Measurements from ENCODE around the gene DNAJB2.
A peak's percentile ranks its signal among the peaks of the same experiment; 100 is the strongest.

Gene DNAJB2

DNA sequence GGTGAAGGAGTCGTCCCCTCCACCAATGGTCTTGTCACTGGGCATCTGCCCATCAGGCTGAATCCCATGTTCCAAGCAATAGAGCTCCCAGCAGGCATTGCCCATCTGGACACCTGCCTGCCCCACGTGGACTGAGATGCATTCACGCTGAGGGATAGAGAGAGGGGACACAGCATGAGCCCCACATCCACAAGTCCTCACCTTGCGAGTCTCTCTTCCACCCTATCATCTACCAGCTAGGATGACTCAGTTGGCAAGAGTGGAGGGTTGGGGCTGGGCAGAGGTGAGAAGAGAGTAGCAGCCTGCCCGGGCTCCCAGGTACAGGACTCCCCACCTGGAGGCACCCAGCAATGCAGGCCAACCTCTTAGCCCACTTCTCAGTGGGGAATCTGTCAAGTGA is 27.1 kb upstream of the DNAJB2 start:
- Histone ChIP-seq H3K27ac (replicated peaks) (peak overlapping the region; percentile 74), H3K27me3 (ENCODE audit: insufficient read depth, poor library complexity, severe bottlenecking) (no peaks in the 10 kb centered on the region), H3K4me3 (replicated peaks; ENCODE audit: insufficient read depth, low read length) (peak overlapping the region; percentile 79)
- no peak for TF ChIP-seq REST (IDR thresholded peaks at IDR 0.05; ENCODE audit: insufficient replicate concordance, low read depth)
- no peak for TF ChIP-seq CTCF (IDR thresholded peaks at IDR 0.05; ENCODE audit: insufficient read depth, low read length)
- no peak for TF ChIP-seq SPI1 (IDR thresholded peaks at IDR 0.05; ENCODE audit: borderline replicate concordance, low read depth)
- TF ChIP-seq GABPA (IDR thresholded peaks at IDR 0.05; ENCODE audit: low read depth): no peak
- no peak for TF ChIP-seq POLR2AphosphoS5 (IDR thresholded peaks at IDR 0.05; ENCODE audit: low read depth)
- DNase-seq (ENCODE audit: low read depth in 1 of 2, low spot score in 1 of 2): no peak

DNA sequence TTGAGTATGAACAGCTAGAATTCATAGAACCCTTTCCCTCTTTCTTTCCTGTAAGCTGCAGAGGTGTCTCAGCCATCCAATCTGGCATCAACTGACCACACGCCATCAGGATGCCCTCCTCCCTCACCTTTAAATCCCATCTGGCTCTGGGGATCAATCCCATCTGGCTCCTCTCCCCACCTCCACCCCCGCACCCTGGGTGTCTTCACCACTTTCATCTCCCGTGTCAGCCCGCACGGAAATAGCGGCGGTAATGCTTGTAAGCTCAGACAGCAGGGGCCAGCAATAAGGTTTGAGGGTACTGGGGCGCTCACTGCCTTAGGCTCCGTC is 26.6 kb upstream of the DNAJB2 start:
- Histone ChIP-seq H3K27ac (replicated peaks) (peak overlapping the region; percentile 74), H3K4me3 (replicated peaks; ENCODE audit: insufficient read depth, low read length) (peak overlapping the region; percentile 79), H3K27me3 (ENCODE audit: insufficient read depth, poor library complexity, severe bottlenecking) (no peaks in the 10 kb centered on the region)
- DNase-seq (ENCODE audit: low read depth in 1 of 2, low spot score in 1 of 2): no peak
- TF ChIP-seq CTCF (IDR thresholded peaks at IDR 0.05; ENCODE audit: insufficient read depth, low read length) (no peak), SPI1 (IDR thresholded peaks at IDR 0.05; ENCODE audit: borderline replicate concordance, low read depth) (no peak), REST (IDR thresholded peaks at IDR 0.05; ENCODE audit: insufficient replicate concordance, low read depth) (no peak), POLR2AphosphoS5 (IDR thresholded peaks at IDR 0.05; ENCODE audit: low read depth) (no peak), GABPA (IDR thresholded peaks at IDR 0.05; ENCODE audit: low read depth) (no peak)

GRCh38 chr2:219252900-219253752 is 26.0 kb upstream of the DNAJB2 start, which contains the start of gene TUBA4B:
TSS of gene TUBA4B (plus strand) at chr2:219253243. CDS start at chr2:219253408, 165 bp downstream.
- Histone ChIP-seq H3K27ac (replicated peaks) (peak within 1 kb of the TSS; percentile 74), H3K27me3 (ENCODE audit: insufficient read depth, poor library complexity, severe bottlenecking) (no peaks in the 10 kb centered on the region), H3K4me3 (replicated peaks; ENCODE audit: insufficient read depth, low read length) (peak within 1 kb of the TSS; percentile 79)
- TF ChIP-seq POLR2AphosphoS5 (IDR thresholded peaks at IDR 0.05; ENCODE audit: low read depth) (no peak), GABPA (IDR thresholded peaks at IDR 0.05; ENCODE audit: low read depth) (0 out of 2 replicates have a peak, but pooled peaks have one; percentile 22), CTCF (IDR thresholded peaks at IDR 0.05; ENCODE audit: insufficient read depth, low read length) (no peak), REST (IDR thresholded peaks at IDR 0.05; ENCODE audit: insufficient replicate concordance, low read depth) (no peak), SPI1 (IDR thresholded peaks at IDR 0.05; ENCODE audit: borderline replicate concordance, low read depth) (peak; percentile 82)
- peak in 1 of 2 experiments; percentile 74 for DNase-seq (ENCODE audit: low read depth in 1 of 2, low spot score in 1 of 2)
